Activated T-cell treated with anti-CD3 and anti-CD28 coated beads, Interleukin-2, amount 50 U/mL, for 4 hours (primary cell): ENCODE data around the gene KRT82. TPM values are rescaled to one million over a fixed set of nuclear protein-coding genes. Genes with fewer than 3 reads are reported as not detected.
"Not testable (repeated sequence)": the region's sequence is repeated elsewhere in the genome, so short reads cannot be mapped to it uniquely, and the experiment has no call there.

Source experiments
- ATAC-seq, 2 donors: fragments of 200-7000 bp; cut with Tn5 transposase; one replicate each; pipeline ENCODE4 v1.10.0; 2021
- DNase-seq: peaks from one replicate; pipeline ENCODE4 v3.0.0-alpha.2; 2020
- H3K27me3 Mint-ChIP-seq: one replicate; pipeline ENCODE4 v1.8.0; 2021; ENCODE audit warnings: low read depth, mixed read lengths
- H3K36me3 Mint-ChIP-seq: one replicate; pipeline ENCODE4 v1.8.0; 2022; ENCODE audit warnings: mixed read lengths; ENCODE audit not compliant: insufficient read depth
- H3K4me1 Mint-ChIP-seq: one replicate; pipeline ENCODE4 v1.8.0; 2021; ENCODE audit warnings: low read depth, mixed read lengths
- H3K4me3 Mint-ChIP-seq: one replicate; pipeline ENCODE4 v1.8.0; 2021; ENCODE audit warnings: mild to moderate bottlenecking, moderate library complexity, mixed read lengths
- H3K9me3 Mint-ChIP-seq: one replicate; pipeline ENCODE4 v1.8.0; 2021; ENCODE audit warnings: mixed read lengths
- total RNA-seq, 3 donors: library from RNA; stranded (reverse); gene quantifications; one replicate each; pipeline ENCODE4 v1.2.1, GENCODE V29; 2021

The KRT82 gene
- total RNA-seq, result not detected

DNA sequence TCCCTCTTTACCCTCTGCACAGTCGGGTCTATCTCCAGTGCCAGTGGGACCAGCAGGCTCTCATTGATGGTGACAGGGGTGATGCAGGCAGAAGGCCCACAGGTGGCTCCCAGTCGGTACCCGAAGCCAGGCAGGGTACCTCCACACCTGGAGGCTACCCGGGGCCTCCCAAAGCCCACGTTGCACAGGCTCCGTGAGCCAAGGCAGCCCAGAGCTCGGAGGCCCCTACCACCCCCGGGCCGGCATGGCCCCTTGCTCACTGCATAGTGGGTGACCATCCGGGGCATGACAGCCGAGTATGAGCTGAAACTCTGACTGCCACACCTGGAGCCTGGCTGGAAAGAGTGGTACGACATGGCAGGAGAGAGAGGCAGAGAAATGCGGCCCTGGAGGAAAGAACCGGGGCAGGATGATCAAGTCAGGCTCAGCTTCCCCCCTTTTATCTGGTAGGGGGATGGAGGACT, at the start of gene KRT82:
Gene KRT82, minus strand, starts transcription at position 414 of the 464 bp plus-strand sequence. Its CDS starts 58 bp downstream, at position 356.
- no peaks in the 10 kb centered on the region for H3K9me3 Mint-ChIP-seq
- ATAC-seq (no peak), DNase-seq (no peak)
- peaks cover 2% of the 10 kb centered on the region for H3K27me3 Mint-ChIP-seq
- H3K4me3 Mint-ChIP-seq, result no peak within 1 kb of the TSS
- H3K4me1 Mint-ChIP-seq, result no peaks in the 10 kb centered on the region
- H3K36me3 Mint-ChIP-seq, result no peaks in the 10 kb centered on the region

DNA sequence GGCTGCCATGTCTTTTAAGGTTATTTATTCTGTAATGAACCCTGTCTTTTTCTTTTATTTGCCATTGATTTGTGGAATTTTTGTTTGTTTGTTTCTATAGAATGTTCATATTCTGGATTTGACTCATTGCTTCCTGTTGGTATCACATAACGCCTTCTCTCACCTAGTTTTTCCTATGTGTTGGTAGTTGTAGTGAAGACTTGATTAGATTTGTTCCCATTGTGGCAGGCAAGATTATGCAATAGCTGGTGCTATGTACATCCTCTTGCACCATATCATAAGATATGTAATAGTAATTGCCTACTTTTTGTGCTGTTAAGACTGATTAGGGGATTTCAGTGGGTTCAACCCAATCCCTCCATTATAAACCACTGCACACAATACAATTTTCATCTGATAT, 49.7 kb upstream of the KRT82 start:
- DNase-seq (no peak), ATAC-seq (no peak)
- Mint-ChIP-seq H3K36me3 (no peaks in the 10 kb centered on the region), H3K4me3 (no peak overlapping the region), H3K27me3 (peaks cover 5% of the 10 kb centered on the region), H3K4me1 (peaks cover 9% of the 10 kb centered on the region), H3K9me3 (no peaks in the 10 kb centered on the region)

DNA sequence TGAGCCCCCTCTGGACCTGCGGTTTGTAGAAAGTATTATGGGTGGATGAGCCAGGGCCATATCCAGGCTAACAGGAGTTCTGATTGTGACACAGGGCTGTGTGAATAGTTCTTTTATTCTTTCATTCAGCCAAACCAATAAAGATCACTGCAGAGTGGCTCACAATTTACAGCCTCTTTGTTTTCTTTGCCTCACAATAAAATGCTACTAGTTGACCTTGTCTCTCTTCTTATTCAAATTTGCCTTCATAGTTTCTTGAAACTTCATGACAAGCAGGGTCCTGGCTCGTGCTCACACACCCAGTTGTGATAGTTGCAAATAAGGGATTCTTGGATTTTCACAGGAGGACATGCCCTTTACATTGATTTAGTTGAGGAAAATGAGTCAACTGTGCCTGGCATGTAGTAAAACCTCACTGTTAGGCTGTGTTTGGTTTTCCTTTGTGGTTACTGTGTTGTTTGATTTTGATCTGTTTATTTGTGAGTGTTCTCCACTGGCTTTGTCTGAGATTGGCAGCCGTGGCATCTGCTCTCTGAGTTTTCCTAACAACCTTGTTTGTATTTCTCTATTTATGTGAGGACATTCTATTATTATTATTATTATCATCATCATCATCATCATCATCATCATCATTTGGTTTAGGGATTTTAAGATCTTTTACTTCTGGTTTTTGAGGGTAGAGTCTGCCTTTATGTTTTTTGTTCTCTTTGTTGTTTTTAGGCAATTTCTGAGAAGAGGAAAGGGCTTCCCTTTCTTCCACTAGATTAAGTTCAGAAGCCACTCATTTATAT, 48.5 kb upstream of the KRT82 start:
- no peaks in the 10 kb centered on the region for H3K9me3 Mint-ChIP-seq

DNA sequence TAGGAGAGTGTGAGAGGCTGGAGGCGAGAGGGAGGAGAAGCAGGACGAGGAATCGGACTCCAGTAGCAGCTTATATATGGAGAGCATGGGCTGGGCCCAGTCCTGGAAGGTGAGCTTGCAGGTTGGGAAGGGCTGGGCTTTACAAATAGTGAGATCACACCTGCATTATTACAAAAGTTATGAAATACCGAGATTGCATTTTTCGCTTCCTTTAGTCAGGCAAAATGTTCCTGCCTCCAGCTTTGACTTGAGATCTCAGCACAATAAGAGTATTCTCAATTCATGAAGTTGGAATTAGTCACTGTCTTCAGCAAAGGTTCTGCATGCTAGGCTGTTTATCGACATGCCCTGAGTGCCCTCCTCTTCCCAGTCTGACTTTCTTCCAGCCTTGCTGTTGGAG, 46.0 kb upstream of the KRT82 start, which contains the start of gene KRT6B:
Gene KRT6B, minus strand, starts transcription at position 46 of the 400 bp plus-strand sequence. CDS start 68 bp downstream, outside the sequence.
- H3K4me1 Mint-ChIP-seq, result peaks cover 9% of the 10 kb centered on the region
- peaks cover 5% of the 10 kb centered on the region for H3K27me3 Mint-ChIP-seq
- no peaks in the 10 kb centered on the region for H3K9me3 Mint-ChIP-seq
- no peak for DNase-seq
- no peaks in the 10 kb centered on the region for H3K36me3 Mint-ChIP-seq
- no peak for ATAC-seq
- no peak within 1 kb of the TSS for H3K4me3 Mint-ChIP-seq

More for the DNA sequence above, 48.5 kb upstream of the KRT82 start:
- Mint-ChIP-seq H3K4me1 (peaks cover 9% of the 10 kb centered on the region), H3K27me3 (peaks cover 7% of the 10 kb centered on the region), H3K4me3 (no peak overlapping the region), H3K36me3 (no peaks in the 10 kb centered on the region)
- ATAC-seq, result no peak
- no peak for DNase-seq

DNA sequence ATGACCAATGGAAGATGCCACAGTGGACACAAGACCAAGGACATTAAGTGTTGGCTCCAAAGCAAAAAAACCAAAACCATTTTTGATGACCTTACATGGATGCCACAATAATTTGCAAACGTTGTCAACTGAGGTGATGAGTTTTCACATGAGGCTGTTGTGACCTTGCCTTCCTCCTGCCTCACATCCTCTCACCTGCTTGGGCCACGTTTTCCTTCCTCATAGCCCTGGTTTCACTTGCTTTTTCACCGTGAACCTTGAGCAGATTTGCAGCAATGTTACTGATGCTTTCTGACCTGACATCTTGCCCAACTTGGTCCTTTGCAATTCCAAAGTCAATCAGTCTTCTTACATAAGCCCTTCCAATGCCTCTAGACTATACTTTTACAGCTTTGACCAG, 42.1 kb upstream of the KRT82 start:
- Mint-ChIP-seq H3K27me3 (peaks cover 13% of the 10 kb centered on the region), H3K4me1 (no peaks in the 10 kb centered on the region), H3K36me3 (no peaks in the 10 kb centered on the region), H3K9me3 (no peaks in the 10 kb centered on the region), H3K4me3 (no peak overlapping the region)
- ATAC-seq (no peak), DNase-seq (no peak)

DNA sequence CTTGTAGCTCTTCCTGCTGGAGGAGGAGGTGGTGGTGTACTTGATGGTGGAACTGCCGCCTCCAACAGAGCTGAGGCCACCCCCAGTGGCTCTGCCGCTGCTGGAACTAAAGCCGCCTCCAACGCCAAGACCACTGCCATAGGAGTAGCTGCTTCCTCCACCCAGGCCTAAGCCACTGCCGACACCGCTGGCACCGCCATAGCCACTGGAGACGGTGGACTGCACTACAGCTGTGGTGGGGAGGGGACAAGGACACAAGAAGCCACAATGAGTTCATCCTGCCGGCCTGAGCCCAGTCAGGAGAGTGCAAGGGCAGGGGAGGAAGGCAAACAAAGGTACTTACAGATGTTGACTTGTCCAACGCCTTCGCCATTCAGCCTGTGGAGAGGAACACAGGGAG, 41.1 kb upstream of the KRT82 start:
- H3K9me3 Mint-ChIP-seq, DNase-seq, H3K4me1 Mint-ChIP-seq, H3K36me3 Mint-ChIP-seq, ATAC-seq, H3K4me3 Mint-ChIP-seq: not testable (repeated sequence)
- peaks cover 19% of the 10 kb centered on the region for H3K27me3 Mint-ChIP-seq

DNA sequence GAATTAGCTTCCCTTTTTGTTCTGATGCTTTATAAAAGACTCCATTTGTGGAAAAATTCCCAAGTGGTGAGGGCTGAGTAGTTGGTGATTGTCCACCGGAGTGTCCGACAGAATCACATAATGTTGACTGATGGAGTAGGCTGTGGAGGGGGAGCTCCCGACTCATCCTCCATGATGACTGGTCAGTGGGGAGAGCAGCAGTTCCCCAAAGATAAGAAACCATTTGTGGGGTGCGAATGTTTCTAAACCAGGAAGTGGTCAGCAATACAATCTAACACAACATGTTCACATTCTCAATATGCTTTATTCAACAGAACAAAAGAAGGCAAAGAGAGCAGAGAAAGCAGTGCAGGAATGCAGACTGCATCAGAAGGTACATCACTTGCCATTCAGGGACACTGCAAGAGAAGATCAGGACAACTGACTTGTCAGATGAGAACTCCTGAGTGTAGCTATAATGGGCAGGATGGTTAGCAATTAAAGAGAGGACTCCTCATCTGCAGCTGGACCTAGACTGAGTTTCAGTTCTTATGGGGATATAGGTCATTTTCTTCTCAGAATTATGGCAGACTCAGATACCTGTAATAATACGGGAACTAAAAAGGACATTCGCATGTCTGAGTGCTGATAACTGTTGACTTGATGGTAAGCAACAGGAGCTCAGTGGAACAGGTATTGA, 40.4 kb upstream of the KRT82 start:
- H3K9me3 Mint-ChIP-seq, result no peaks in the 10 kb centered on the region
- no peaks in the 10 kb centered on the region for H3K4me1 Mint-ChIP-seq
- no peak overlapping the region for H3K4me3 Mint-ChIP-seq
- DNase-seq, result no peak
- H3K27me3 Mint-ChIP-seq, result peaks cover 26% of the 10 kb centered on the region
- ATAC-seq, result no peak
- H3K36me3 Mint-ChIP-seq, result no peaks in the 10 kb centered on the region

DNA sequence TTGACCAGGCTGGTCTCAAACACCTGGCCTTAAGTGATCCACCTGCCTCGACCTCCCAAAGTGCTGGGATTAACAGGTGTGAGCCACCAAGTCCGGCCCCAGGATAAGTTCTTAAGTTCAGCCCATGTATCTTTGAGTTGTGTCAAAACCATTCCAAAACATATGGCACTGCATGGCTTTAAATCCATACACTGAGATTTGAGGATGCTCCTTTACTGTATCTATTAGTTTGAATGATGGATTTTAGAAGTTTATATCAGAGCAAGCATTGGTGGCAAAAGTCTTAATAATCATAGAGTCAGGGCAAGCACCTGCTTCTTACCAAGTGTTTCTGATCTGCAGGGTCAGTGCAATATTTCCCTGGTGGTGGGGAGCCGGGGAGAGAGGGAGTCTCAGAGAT, 39.7 kb upstream of the KRT82 start:
- peaks cover 32% of the 10 kb centered on the region for H3K27me3 Mint-ChIP-seq
- no peak for ATAC-seq
- H3K9me3 Mint-ChIP-seq, result no peaks in the 10 kb centered on the region

DNA sequence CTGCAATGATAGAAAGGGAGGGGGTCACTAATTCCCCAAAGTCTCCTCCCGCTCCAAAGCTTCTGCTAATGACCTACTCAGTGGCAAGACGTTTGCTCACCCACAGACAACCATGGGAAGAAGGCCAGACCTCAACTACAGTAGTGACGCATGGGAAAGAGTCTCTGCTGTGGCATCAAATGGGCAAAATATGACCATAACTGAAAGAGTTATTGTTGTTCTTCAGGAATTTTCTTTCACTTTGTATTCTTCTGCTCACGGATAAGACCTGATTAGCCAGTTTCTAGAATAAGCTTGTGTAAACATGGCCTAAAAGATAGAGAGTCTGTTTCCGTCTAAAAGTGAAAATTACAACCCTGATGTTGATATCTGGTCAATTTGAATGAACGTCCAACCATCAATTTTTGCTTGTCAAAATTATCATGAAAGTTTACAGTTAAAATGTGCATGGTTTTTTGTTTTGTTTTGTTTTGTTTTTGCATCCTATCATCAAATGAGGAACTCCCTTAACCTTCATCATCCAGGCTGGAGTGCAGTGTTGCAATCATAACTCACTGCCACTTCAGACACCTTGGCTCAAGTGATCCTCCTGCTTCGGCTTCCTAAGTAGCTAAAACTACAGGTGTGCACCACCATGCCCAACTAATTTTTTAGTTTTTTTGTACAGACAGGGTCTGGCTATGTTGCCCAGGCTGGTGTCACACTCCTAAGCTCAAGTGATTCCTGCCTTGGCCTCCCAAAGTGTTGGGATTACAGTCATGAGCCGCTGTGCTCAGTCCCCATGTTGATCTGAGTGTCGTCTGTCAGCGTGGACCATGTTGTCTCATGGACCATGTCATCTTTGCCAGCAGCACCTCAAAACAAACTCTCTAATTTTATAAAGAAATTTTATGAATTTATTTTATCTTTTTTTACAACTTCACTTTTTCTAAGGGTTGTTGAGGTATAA, 38.8 kb upstream of the KRT82 start:
- no peak for DNase-seq
- Mint-ChIP-seq H3K36me3 (no peaks in the 10 kb centered on the region), H3K4me1 (no peaks in the 10 kb centered on the region), H3K9me3 (no peaks in the 10 kb centered on the region), H3K4me3 (no peak overlapping the region), H3K27me3 (peaks cover 34% of the 10 kb centered on the region)
- no peak for ATAC-seq

More for the DNA sequence above, 39.7 kb upstream of the KRT82 start:
- Mint-ChIP-seq H3K4me1 (no peaks in the 10 kb centered on the region), H3K4me3 (no peak overlapping the region), H3K36me3 (no peaks in the 10 kb centered on the region)
- no peak for DNase-seq

DNA sequence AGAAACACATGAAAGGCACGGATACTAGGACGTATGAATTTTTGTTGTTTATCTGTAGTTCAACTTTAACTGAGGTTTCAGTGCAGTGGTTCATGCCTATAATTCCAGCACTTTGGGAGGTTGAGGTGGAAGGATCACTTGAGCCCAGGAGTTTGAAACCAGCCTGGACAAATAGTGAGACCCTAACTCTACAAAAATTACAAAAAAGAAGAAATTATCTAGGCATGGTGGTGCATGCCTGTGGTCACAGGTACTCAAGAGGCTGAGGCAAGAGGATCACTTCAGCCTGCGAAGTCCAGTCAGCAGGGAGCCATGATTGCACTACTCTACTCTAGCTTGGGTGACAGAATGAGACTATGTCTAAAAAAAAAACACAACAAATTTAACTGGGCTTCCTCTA, 37.8 kb upstream of the KRT82 start:
- no peak overlapping the region for H3K4me3 Mint-ChIP-seq
- peaks cover 37% of the 10 kb centered on the region for H3K27me3 Mint-ChIP-seq

DNA sequence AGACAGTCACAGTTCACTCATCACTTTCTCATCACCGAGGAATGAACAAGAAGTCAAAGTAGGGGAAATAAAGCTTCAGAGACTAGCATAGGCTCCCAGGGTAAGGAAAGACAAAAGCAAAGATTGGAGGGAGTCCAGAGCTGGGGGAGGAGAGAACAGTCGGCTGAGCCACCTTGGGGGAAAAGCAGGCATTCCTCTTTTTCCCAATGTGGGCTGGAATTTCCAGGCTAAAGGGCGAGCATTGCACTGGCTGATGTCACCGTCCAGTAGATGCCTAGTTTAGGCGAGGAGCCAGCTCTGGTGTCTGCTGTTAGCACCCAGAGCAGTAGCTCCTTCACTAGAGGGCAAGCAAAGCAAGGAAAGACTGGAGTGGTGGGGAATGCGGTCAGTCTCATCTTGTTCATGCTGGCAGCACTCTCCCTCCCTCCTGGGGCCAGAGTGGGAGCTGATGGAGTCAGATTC, 36.5 kb upstream of the KRT82 start:
- Mint-ChIP-seq H3K27me3 (peaks cover 37% of the 10 kb centered on the region), H3K4me1 (no peaks in the 10 kb centered on the region), H3K36me3 (no peaks in the 10 kb centered on the region), H3K9me3 (no peaks in the 10 kb centered on the region), H3K4me3 (no peak overlapping the region)
- no peak for DNase-seq
- no peak for ATAC-seq

More for the DNA sequence above, 37.8 kb upstream of the KRT82 start:
- H3K36me3 Mint-ChIP-seq, result no peaks in the 10 kb centered on the region
- DNase-seq (no peak), ATAC-seq (no peak)
- no peaks in the 10 kb centered on the region for H3K4me1 Mint-ChIP-seq
- H3K9me3 Mint-ChIP-seq, result no peaks in the 10 kb centered on the region

DNA sequence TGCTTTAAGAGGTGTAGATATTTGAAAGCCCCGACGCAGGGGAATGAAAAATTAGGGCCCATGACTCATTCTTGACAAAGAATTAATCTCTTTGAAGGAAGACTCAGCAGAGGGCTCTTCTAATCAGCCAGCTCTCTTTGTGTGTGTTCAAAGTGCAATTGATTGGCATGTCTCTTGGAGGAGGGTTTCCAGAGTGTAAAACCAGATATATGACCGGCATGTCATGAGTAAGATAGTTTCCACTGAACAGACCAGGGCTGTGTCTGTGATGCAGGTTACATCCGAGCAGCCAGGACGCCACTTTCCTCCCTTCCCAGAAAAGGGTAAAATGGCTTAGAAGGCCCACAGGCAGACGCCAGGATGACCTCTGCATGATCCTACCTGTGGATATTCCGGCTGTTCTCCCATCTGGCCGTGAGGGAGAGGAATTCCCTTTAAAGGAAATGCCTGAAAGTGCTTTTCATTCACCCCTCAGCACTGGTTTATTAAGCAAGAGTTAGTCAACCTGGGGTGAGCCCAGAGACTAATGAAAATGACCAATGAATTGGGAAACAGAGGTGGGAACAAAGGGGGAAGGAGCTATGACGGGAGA, 35.3 kb upstream of the KRT82 start:
- Mint-ChIP-seq H3K9me3 (no peaks in the 10 kb centered on the region), H3K4me3 (no peak overlapping the region), H3K4me1 (no peaks in the 10 kb centered on the region), H3K27me3 (peaks cover 40% of the 10 kb centered on the region), H3K36me3 (no peaks in the 10 kb centered on the region)
- DNase-seq, result no peak
- ATAC-seq, result no peak

DNA sequence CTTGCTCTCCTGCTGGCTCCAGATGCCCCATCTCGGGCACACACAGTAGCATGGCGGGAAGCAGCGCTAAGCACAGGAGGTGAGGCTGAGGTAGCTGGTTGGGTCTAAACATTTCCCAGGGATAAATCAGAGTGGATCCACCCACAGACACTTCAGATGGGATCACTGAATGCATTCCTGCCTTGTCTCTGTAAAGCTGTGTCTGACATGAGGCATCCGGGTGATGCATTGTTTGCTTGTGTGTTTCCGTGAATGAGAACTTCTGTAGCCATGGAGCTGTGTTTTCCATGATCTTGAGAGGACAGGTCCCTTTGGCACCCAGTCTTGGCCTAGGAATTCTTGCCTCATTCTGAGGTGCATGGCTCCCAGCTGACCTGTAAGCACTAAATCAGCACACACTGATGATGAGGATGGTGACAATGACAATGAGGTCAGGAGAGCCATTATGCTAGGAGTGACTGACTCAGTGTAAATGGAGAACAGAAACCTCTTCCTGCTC, 34.7 kb upstream of the KRT82 start:
- H3K9me3 Mint-ChIP-seq, result no peaks in the 10 kb centered on the region
- no peak overlapping the region for H3K4me3 Mint-ChIP-seq
- H3K36me3 Mint-ChIP-seq, result no peaks in the 10 kb centered on the region
- H3K27me3 Mint-ChIP-seq, result peaks cover 41% of the 10 kb centered on the region
- DNase-seq (no peak), ATAC-seq (no peak)
- no peaks in the 10 kb centered on the region for H3K4me1 Mint-ChIP-seq
